Measurements from ENCODE around the gene ZBTB18. TPM values are rescaled to one million over a fixed set of nuclear protein-coding genes. Genes with fewer than 3 reads are reported as not detected.

ZBTB18 gene
- total RNA-seq, 2 experiments from 2014 or later = 4.7 to 5.1 TPM

GRCh38 chr1:244054247-244054923 lies 3.3 kb downstream of the ZBTB18 start:
- H3K36me3 Mint-ChIP-seq = peaks cover 5% of the 10 kb centered on the region
- intact Hi-C loops (cut with micrococcal nuclease) = no loop called here
- ChIA-PET POLR2A (interaction anchor here (0.5 kb wide), 1 partner anchor 37 kb away, joined by 4 read pairs; no protein-coding TSS in a partner anchor), CTCF (no interaction called here)
- no peak overlapping the region for H3K27ac Mint-ChIP-seq
- H3K9me3 Mint-ChIP-seq = no peaks in the 10 kb centered on the region
- H3K4me3 Mint-ChIP-seq = no peak overlapping the region
- H3K27me3 Mint-ChIP-seq = no peaks in the 10 kb centered on the region
- DNase-seq = no peak
- H3K4me1 Mint-ChIP-seq (ENCODE audit: low read depth) = peaks cover 26% of the 10 kb centered on the region

- Mint-ChIP-seq H3K27ac (no peak overlapping the region), H3K27me3 (no peaks in the 10 kb centered on the region), H3K4me1 (ENCODE audit: low read depth) (peaks cover 21% of the 10 kb centered on the region), H3K4me3 (no peak overlapping the region), H3K36me3 (peaks cover 5% of the 10 kb centered on the region), H3K9me3 (no peaks in the 10 kb centered on the region)
- no peak for DNase-seq
- intact Hi-C loops (cut with micrococcal nuclease) = no loop called here
- ChIA-PET POLR2A (interaction anchor here (0.5 kb wide), 1 partner anchor 37 kb away, joined by 4 read pairs; no protein-coding TSS in a partner anchor), CTCF (no interaction called here)
Observed at GRCh38 chr1:244054924-244055263, 3.8 kb downstream of the ZBTB18 start.

- POLR2A ChIA-PET = no interaction called here
- intact Hi-C loops (cut with micrococcal nuclease) = no loop called here
- H3K9me3 Mint-ChIP-seq = no peaks in the 10 kb centered on the region
- peaks cover 5% of the 10 kb centered on the region for H3K36me3 Mint-ChIP-seq
- H3K27me3 Mint-ChIP-seq = no peaks in the 10 kb centered on the region
- no peak overlapping the region for H3K27ac Mint-ChIP-seq
- CTCF ChIA-PET = interaction anchor here (0.7 kb wide), 1 partner anchor 105 kb away, joined by 3 read pairs; no protein-coding TSS in a partner anchor
- peaks cover 6% of the 10 kb centered on the region for H3K4me1 Mint-ChIP-seq (ENCODE audit: low read depth)
- DNase-seq = no peak
- H3K4me3 Mint-ChIP-seq = no peak overlapping the region
Observed at GRCh38 chr1:244056577-244056976, 5.5 kb downstream of the ZBTB18 start.

GRCh38 chr1:244057474-244058385 lies 6.6 kb downstream of the ZBTB18 start:
- no peaks in the 10 kb centered on the region for H3K27me3 Mint-ChIP-seq
- ChIA-PET CTCF (interaction anchor here (0.6 kb wide), 1 partner anchor 491 kb away, joined by 3 read pairs; no protein-coding TSS in a partner anchor), POLR2A (no interaction called here)
- peaks cover 4% of the 10 kb centered on the region for H3K4me1 Mint-ChIP-seq (ENCODE audit: low read depth)
- H3K4me3 Mint-ChIP-seq = no peak overlapping the region
- intact Hi-C loops (cut with micrococcal nuclease) = no loop called here
- no peak overlapping the region for H3K27ac Mint-ChIP-seq
- H3K36me3 Mint-ChIP-seq = peaks cover 5% of the 10 kb centered on the region
- H3K9me3 Mint-ChIP-seq = no peaks in the 10 kb centered on the region
- DNase-seq = no peak

- CTCF ChIA-PET = no interaction called here
- no peaks in the 10 kb centered on the region for H3K27me3 Mint-ChIP-seq
- H3K27ac Mint-ChIP-seq = no peak overlapping the region
- intact Hi-C loops (cut with micrococcal nuclease) = no loop called here
- peaks cover 5% of the 10 kb centered on the region for H3K36me3 Mint-ChIP-seq
- no peaks in the 10 kb centered on the region for H3K9me3 Mint-ChIP-seq
- H3K4me1 Mint-ChIP-seq (ENCODE audit: low read depth) = no peaks in the 10 kb centered on the region
- POLR2A ChIA-PET = no interaction called here
- DNase-seq = no peak
- no peak overlapping the region for H3K4me3 Mint-ChIP-seq
Observed at GRCh38 chr1:244060117-244060516, 9.0 kb downstream of the ZBTB18 start.

GRCh38 chr1:244060686-244061085 lies 9.6 kb downstream of the ZBTB18 start:
- H3K4me3 Mint-ChIP-seq = no peak overlapping the region
- no peaks in the 10 kb centered on the region for H3K27me3 Mint-ChIP-seq
- no peaks in the 10 kb centered on the region for H3K9me3 Mint-ChIP-seq
- no peaks in the 10 kb centered on the region for H3K4me1 Mint-ChIP-seq (ENCODE audit: low read depth)
- intact Hi-C loops (cut with micrococcal nuclease) = no loop called here
- POLR2A ChIA-PET = interaction anchor here (1.0 kb wide), 1 partner anchor 10 kb away, joined by 3 read pairs; the partner anchor contains the start of gene ZBTB18
- no peak for DNase-seq
- H3K36me3 Mint-ChIP-seq = peaks cover 4% of the 10 kb centered on the region
- H3K27ac Mint-ChIP-seq = no peak overlapping the region
- CTCF ChIA-PET = no interaction called here

GRCh38 chr1:244062156-244062725 lies 11.2 kb downstream of the ZBTB18 start:
- no peaks in the 10 kb centered on the region for H3K4me1 Mint-ChIP-seq (ENCODE audit: low read depth)

GRCh38 chr1:244063498-244063897 lies 12.4 kb downstream of the ZBTB18 start:
- H3K27ac Mint-ChIP-seq = no peak overlapping the region
- CTCF ChIA-PET = no interaction called here
- H3K4me1 Mint-ChIP-seq (ENCODE audit: low read depth) = no peaks in the 10 kb centered on the region
- H3K36me3 Mint-ChIP-seq = no peaks in the 10 kb centered on the region
- H3K4me3 Mint-ChIP-seq = no peak overlapping the region
- no peaks in the 10 kb centered on the region for H3K9me3 Mint-ChIP-seq
- intact Hi-C loops (cut with micrococcal nuclease) = no loop called here
- no peaks in the 10 kb centered on the region for H3K27me3 Mint-ChIP-seq
- DNase-seq = no peak
- POLR2A ChIA-PET = no interaction called here

More at GRCh38 chr1:244062156-244062725, 11.2 kb downstream of the ZBTB18 start:
- CTCF ChIA-PET = no interaction called here
- H3K27ac Mint-ChIP-seq = no peak overlapping the region
- DNase-seq = no peak
- POLR2A ChIA-PET = no interaction called here
- no peaks in the 10 kb centered on the region for H3K9me3 Mint-ChIP-seq
- intact Hi-C loops (cut with micrococcal nuclease) = no loop called here
- H3K27me3 Mint-ChIP-seq = no peaks in the 10 kb centered on the region
- no peak overlapping the region for H3K4me3 Mint-ChIP-seq
- H3K36me3 Mint-ChIP-seq = no peaks in the 10 kb centered on the region

- POLR2A ChIA-PET = no interaction called here
- no peaks in the 10 kb centered on the region for H3K9me3 Mint-ChIP-seq
- no peaks in the 10 kb centered on the region for H3K4me1 Mint-ChIP-seq (ENCODE audit: low read depth)
- CTCF ChIA-PET = no interaction called here
- H3K36me3 Mint-ChIP-seq = no peaks in the 10 kb centered on the region
- intact Hi-C loops (cut with micrococcal nuclease) = no loop called here
- no peak for DNase-seq
- H3K4me3 Mint-ChIP-seq = no peak overlapping the region
- H3K27me3 Mint-ChIP-seq = no peaks in the 10 kb centered on the region
- no peak overlapping the region for H3K27ac Mint-ChIP-seq
Observed at GRCh38 chr1:244064621-244065020, 13.5 kb downstream of the ZBTB18 start.

- no peak overlapping the region for H3K27ac Mint-ChIP-seq
- no peaks in the 10 kb centered on the region for H3K9me3 Mint-ChIP-seq
- POLR2A ChIA-PET = no interaction called here
- H3K4me1 Mint-ChIP-seq (ENCODE audit: low read depth) = no peaks in the 10 kb centered on the region
- intact Hi-C loops (cut with micrococcal nuclease) = no loop called here
- DNase-seq = no peak
- CTCF ChIA-PET = interaction anchor here (1.6 kb wide), 1 partner anchor 12 kb away, joined by 3 read pairs; no protein-coding TSS in a partner anchor
- H3K4me3 Mint-ChIP-seq = no peak overlapping the region
- no peaks in the 10 kb centered on the region for H3K27me3 Mint-ChIP-seq
- no peaks in the 10 kb centered on the region for H3K36me3 Mint-ChIP-seq
Observed at GRCh38 chr1:244065063-244065793, 14.1 kb downstream of the ZBTB18 start.

GRCh38 chr1:244065960-244066388 lies 14.9 kb downstream of the ZBTB18 start:
- H3K27ac Mint-ChIP-seq = no peak overlapping the region
- no peaks in the 10 kb centered on the region for H3K4me1 Mint-ChIP-seq (ENCODE audit: low read depth)
- H3K27me3 Mint-ChIP-seq = no peaks in the 10 kb centered on the region
- CTCF ChIA-PET = interaction anchor here (1.6 kb wide), 1 partner anchor 11 kb away, joined by 3 read pairs; no protein-coding TSS in a partner anchor
- intact Hi-C loops (cut with micrococcal nuclease) = no loop called here
- H3K9me3 Mint-ChIP-seq = no peaks in the 10 kb centered on the region
- no peak for DNase-seq
- H3K36me3 Mint-ChIP-seq = no peaks in the 10 kb centered on the region
- H3K4me3 Mint-ChIP-seq = no peak overlapping the region
- POLR2A ChIA-PET = no interaction called here
